Mesenchymal stem cell (in vitro differentiated cells and primary cell): Measurements from ENCODE around the gene LRP6.

Experiments
- DNase-seq: peaks from one replicate; pipeline ENCODE4 v3.0.0-alpha.2; 2013
- H2AFZ ChIP-seq: one replicate; pipeline ENCODE4 v1.6.1; 2013; ENCODE audit warnings: low read depth, mild to moderate bottlenecking, control low read depth, inconsistent platforms, low read length, moderate library complexity
- H2AK5ac ChIP-seq: 2 replicates; pipeline ENCODE4 v1.6.1; 2013; ENCODE audit warnings: low read length, moderate library complexity, mild to moderate bottlenecking, inconsistent platforms; ENCODE audit not compliant: severe bottlenecking
- H2BK120ac ChIP-seq: one replicate; pipeline ENCODE4 v1.6.1; 2013; ENCODE audit warnings: low read depth, mild to moderate bottlenecking, inconsistent platforms, low read length, moderate library complexity
- H2BK12ac ChIP-seq, 2 experiments: one replicate each; pipeline ENCODE4 v1.6.1; 2013; ENCODE audit warnings: inconsistent platforms in 2 of 2, low read length in 2 of 2, mild to moderate bottlenecking in 2 of 2, moderate library complexity in 2 of 2, control low read depth in 1 of 2
- H2BK15ac ChIP-seq: one replicate; pipeline ENCODE4 v1.6.1; 2013; ENCODE audit warnings: mild to moderate bottlenecking, low read depth, inconsistent platforms; ENCODE audit not compliant: poor library complexity, severe bottlenecking
- H2BK5ac ChIP-seq: 2 replicates; pipeline ENCODE4 v1.6.1; 2013; ENCODE audit warnings: low read depth, mild to moderate bottlenecking, low read length, control low read depth, inconsistent platforms; ENCODE audit not compliant: poor library complexity, severe bottlenecking
- H3K14ac ChIP-seq, 2 experiments: one replicate each; pipeline ENCODE4 v1.6.1; 2013; ENCODE audit warnings: inconsistent platforms in 2 of 2, low read length in 2 of 2, control low read depth in 1 of 2, mild to moderate bottlenecking in 1 of 2, moderate library complexity in 1 of 2
- H3K18ac ChIP-seq, 2 experiments: one replicate each; pipeline ENCODE4 v1.6.1; 2013; ENCODE audit warnings: inconsistent platforms in 2 of 2, low read length in 2 of 2, control low read depth in 1 of 2, low read depth in 1 of 2, mild to moderate bottlenecking in 1 of 2
- H3K23ac ChIP-seq, 2 experiments: one replicate each; pipeline ENCODE4 v1.6.1; 2013; ENCODE audit warnings: inconsistent platforms in 2 of 2, low read length in 2 of 2, mild to moderate bottlenecking in 2 of 2, moderate library complexity in 2 of 2, control low read depth in 1 of 2
- H3K27ac ChIP-seq: 2 replicates; pipeline ENCODE4 v1.5.1; 2013; ENCODE audit warnings: mild to moderate bottlenecking, moderate library complexity, low read length, control low read depth, inconsistent platforms; ENCODE audit not compliant: poor library complexity, severe bottlenecking
- H3K27me3 ChIP-seq, 2 experiments: 2 replicates each; pipeline versions ENCODE4 v1.6.1 to v1.7.0; 2013; ENCODE audit warnings: low read length in 2 of 2, mild to moderate bottlenecking in 2 of 2, moderate library complexity in 2 of 2, control low read depth in 1 of 2, inconsistent platforms in 1 of 2; ENCODE audit not compliant: control insufficient read depth in 1 of 2, insufficient read depth in 1 of 2
- H3K36me3 ChIP-seq, 2 experiments: 2 replicates each; pipeline versions ENCODE4 v1.6.1 to v1.7.0; 2013; ENCODE audit warnings: low read length in 2 of 2, control low read depth in 1 of 2, inconsistent platforms in 1 of 2, low read depth in 1 of 2, mild to moderate bottlenecking in 1 of 2; ENCODE audit not compliant: insufficient read depth in 2 of 2, control insufficient read depth in 1 of 2
- H3K4ac ChIP-seq, 2 experiments: one replicate each; pipeline ENCODE4 v1.6.1; 2013; ENCODE audit warnings: inconsistent platforms in 2 of 2, low read length in 2 of 2, mild to moderate bottlenecking in 2 of 2, moderate library complexity in 2 of 2, control low read depth in 1 of 2, low read depth in 1 of 2
- H3K4me1 ChIP-seq: 2 replicates; pipeline ENCODE4 v1.6.1; 2013; ENCODE audit warnings: low read depth, low read length, control low read depth; ENCODE audit not compliant: control insufficient read depth, insufficient read depth
- H3K4me2 ChIP-seq: 2 replicates; pipeline ENCODE4 v1.6.1; 2013; ENCODE audit warnings: low read length, mild to moderate bottlenecking, inconsistent platforms; ENCODE audit not compliant: poor library complexity, severe bottlenecking
- H3K4me3 ChIP-seq, 2 experiments: 2 replicates each; pipeline versions ENCODE4 v1.5.1 to v1.7.0; 2013; ENCODE audit warnings: low read length in 2 of 2, mild to moderate bottlenecking in 2 of 2, control low read depth in 1 of 2, low read depth in 1 of 2; ENCODE audit not compliant: insufficient read depth in 1 of 2
- H3K79me1 ChIP-seq: replicated peaks from 2 replicates; pipeline ENCODE4 v1.6.1; 2013; ENCODE audit warnings: mild to moderate bottlenecking, control low read depth, low read length, inconsistent platforms; ENCODE audit not compliant: poor library complexity, severe bottlenecking
- H3K9ac ChIP-seq: 2 replicates; pipeline ENCODE4 v1.7.0; 2013; ENCODE audit warnings: mild to moderate bottlenecking, low read length, moderate library complexity
- H3K9me3 ChIP-seq: 2 replicates; pipeline ENCODE4 v1.7.0; 2013; ENCODE audit warnings: mild to moderate bottlenecking, low read length; ENCODE audit not compliant: control insufficient read depth
- H4K8ac ChIP-seq: one replicate; pipeline ENCODE4 v1.6.1; 2013; ENCODE audit warnings: inconsistent platforms, mild to moderate bottlenecking, low read length, moderate library complexity
- H4K91ac ChIP-seq: one replicate; pipeline ENCODE4 v1.6.1; 2013; ENCODE audit warnings: mild to moderate bottlenecking, low read length, inconsistent platforms
- WGBS: methylation state at CpG from one replicate; pipeline ENCODE4 v1.1.7; 2013; ENCODE audit warnings: mixed read lengths; 5-methylcytosine and 5-hydroxymethylcytosine counted together

LRP6 gene

GRCh38 chr12:12254553-12254952 is 12.3 kb downstream of the LRP6 start:
- DNase-seq, result no peak
- Histone ChIP-seq H3K9me3 (no peaks in the 10 kb centered on the region), H4K8ac (no peak overlapping the region), H2BK12ac (no peak overlapping the region), H3K4me1 (peaks cover 2% of the 10 kb centered on the region), H2BK5ac (no peak overlapping the region), H3K9ac (no peak overlapping the region), H2AK5ac (no peak overlapping the region), H3K18ac (no peak overlapping the region), H3K27ac (no peak overlapping the region), H3K23ac (no peak overlapping the region), H3K79me1 (peaks cover 9% of the 10 kb centered on the region), H4K91ac (no peak overlapping the region), H3K4me2 (no peak overlapping the region), H2BK120ac (no peak overlapping the region), H2BK15ac (no peak overlapping the region), H3K27me3 (no peaks in the 10 kb centered on the region), H3K4me3 (no peak overlapping the region), H2AFZ (no peak overlapping the region), H3K14ac (no peak overlapping the region), H3K36me3 (no peaks in the 10 kb centered on the region), H3K4ac (no peak overlapping the region)
- 100% methylated on average over 2 of the region's 2 CpGs for WGBS

- Histone ChIP-seq H2AFZ (no peak overlapping the region), H2AK5ac (no peak overlapping the region), H3K36me3 (no peaks in the 10 kb centered on the region), H3K14ac (no peak overlapping the region), H3K23ac (no peak overlapping the region), H2BK12ac (no peak overlapping the region), H3K4ac (no peak overlapping the region), H3K4me2 (no peak overlapping the region), H4K8ac (no peak overlapping the region), H3K27me3 (no peaks in the 10 kb centered on the region), H2BK15ac (no peak overlapping the region), H2BK120ac (no peak overlapping the region), H3K9me3 (no peaks in the 10 kb centered on the region), H4K91ac (no peak overlapping the region), H3K79me1 (peaks cover 15% of the 10 kb centered on the region), H3K18ac (no peak overlapping the region), H3K27ac (no peak overlapping the region), H2BK5ac (no peak overlapping the region), H3K4me1 (peaks cover 2% of the 10 kb centered on the region), H3K4me3 (no peak overlapping the region), H3K9ac (no peak overlapping the region)
- DNase-seq, result no peak
- 99% methylated on average over 4 of the region's 4 CpGs for WGBS
Measured at GRCh38 chr12:12249216-12250050, 17.4 kb downstream of the LRP6 start.

GRCh38 chr12:12247584-12247983 is 19.3 kb downstream of the LRP6 start:
- Histone ChIP-seq H4K91ac (no peak overlapping the region), H2AFZ (no peak overlapping the region), H4K8ac (no peak overlapping the region), H3K23ac (no peak overlapping the region), H3K36me3 (no peaks in the 10 kb centered on the region), H3K79me1 (peaks cover 14% of the 10 kb centered on the region), H3K9ac (no peak overlapping the region), H3K4ac (no peak overlapping the region), H3K9me3 (no peaks in the 10 kb centered on the region), H3K14ac (no peak overlapping the region), H3K4me1 (no peaks in the 10 kb centered on the region), H2BK5ac (no peak overlapping the region), H3K27me3 (no peaks in the 10 kb centered on the region), H2BK120ac (no peak overlapping the region), H3K4me2 (no peak overlapping the region), H3K18ac (no peak overlapping the region), H2BK12ac (no peak overlapping the region), H3K4me3 (no peak overlapping the region), H2AK5ac (no peak overlapping the region), H2BK15ac (no peak overlapping the region), H3K27ac (no peak overlapping the region)
- no peak for DNase-seq

GRCh38 chr12:12244341-12244740 is 22.5 kb downstream of the LRP6 start:
- no peaks in the 10 kb centered on the region for H3K9me3 ChIP-seq
- no peak overlapping the region for H2BK12ac ChIP-seq
- no peak for DNase-seq
- H2AFZ ChIP-seq, result no peak overlapping the region
- H3K14ac ChIP-seq, result no peak overlapping the region
- no peak overlapping the region for H3K4me2 ChIP-seq
- H3K36me3 ChIP-seq, result no peaks in the 10 kb centered on the region
- H3K4me1 ChIP-seq, result no peaks in the 10 kb centered on the region
- H4K91ac ChIP-seq, result no peak overlapping the region
- no peak overlapping the region for H2BK5ac ChIP-seq
- WGBS, result 96% methylated on average over 8 of the region's 12 CpGs
- H4K8ac ChIP-seq, result no peak overlapping the region
- no peak overlapping the region for H3K23ac ChIP-seq
- peaks cover 11% of the 10 kb centered on the region for H3K79me1 ChIP-seq
- no peak overlapping the region for H2BK15ac ChIP-seq
- H3K4me3 ChIP-seq, result no peak overlapping the region
- no peaks in the 10 kb centered on the region for H3K27me3 ChIP-seq
- no peak overlapping the region for H2BK120ac ChIP-seq
- no peak overlapping the region for H3K18ac ChIP-seq
- no peak overlapping the region for H3K27ac ChIP-seq
- no peak overlapping the region for H3K9ac ChIP-seq
- no peak overlapping the region for H2AK5ac ChIP-seq
- no peak overlapping the region for H3K4ac ChIP-seq
